Ishikawa (cell line): ENCODE results near the gene WFDC8.

Experiments
- CEBPB ChIP-seq: IDR thresholded peaks from 2 replicates; pipeline ENCODE4 v1.6.1; 2012
- CREB1 ChIP-seq: IDR thresholded peaks from 2 replicates; pipeline ENCODE4 v1.6.1; 2012; ENCODE audit warnings: low read depth
- EGR1 ChIP-seq: IDR thresholded peaks from 2 replicates; pipeline ENCODE4 v1.6.1; 2012
- EP300 ChIP-seq: IDR thresholded peaks from 2 replicates; pipeline ENCODE4 v1.6.1; 2012; ENCODE audit warnings: borderline replicate concordance
- MAX ChIP-seq: IDR thresholded peaks from 2 replicates; pipeline ENCODE4 v1.6.1; 2012
- NFIC ChIP-seq: IDR thresholded peaks from 2 replicates; pipeline ENCODE4 v1.6.1; 2012
- RAD21 ChIP-seq: IDR thresholded peaks from 2 replicates; pipeline ENCODE4 v1.6.1; 2012; ENCODE audit warnings: low read depth
- REST ChIP-seq: IDR thresholded peaks from 2 replicates; pipeline ENCODE4 v1.6.1; 2012; ENCODE audit warnings: low read depth, mild to moderate bottlenecking
- TAF1 ChIP-seq: IDR thresholded peaks from 2 replicates; pipeline ENCODE4 v1.6.1; 2012; ENCODE audit warnings: low read depth, mild to moderate bottlenecking
- TCF12 ChIP-seq: IDR thresholded peaks from 2 replicates; pipeline ENCODE4 v1.6.1; 2012; ENCODE audit warnings: low read depth
- TEAD4 ChIP-seq: IDR thresholded peaks from 2 replicates; pipeline ENCODE4 v1.6.1; 2012
- YY1 ChIP-seq: IDR thresholded peaks from 2 replicates; pipeline ENCODE4 v1.6.1; 2012; ENCODE audit warnings: low read depth

- TF ChIP-seq TCF12 (no peak), TAF1 (no peak), REST (no peak), EP300 (no peak), MAX (no peak), CEBPB (no peak), RAD21 (no peak), YY1 (no peak), TEAD4 (no peak), NFIC (no peak), CREB1 (no peak), EGR1 (no peak)
These were observed 70.8 kb downstream of the WFDC8 start for GRCh38 chr20:45508068-45508886.
